Calu3 (cell line): ENCODE results near the gene IGIP. TPM values are rescaled to one million over a fixed set of nuclear protein-coding genes. Genes with fewer than 3 reads are reported as not detected.
A peak's percentile ranks its signal among the peaks of the same experiment; 100 is the strongest.

Experiments
- BruUV-seq: library from RNA; stranded (reverse); fragments of 400-500 nt; replicated peaks from 2 replicates; lab custom pipeline; 2021; lab: Mats Ljungman, UMichigan
- CTCF ChIA-PET: fragments of 300-600 bp; sonication (Branson Sonifier 250); formaldehyde crosslinking; loops from one replicate; lab custom pipeline; 2022; ENCODE audit warnings: antibody characterized with exemption; lab: Charles Lee
- DNase-seq: peaks from one replicate; pipeline ENCODE4 v3.0.0; 2022
- H3K27ac Mint-ChIP-seq: one replicate; pipeline ENCODE4 v1.8.0; 2022; ENCODE audit warnings: mixed read lengths; ENCODE audit not compliant: unreplicated experiment
- H3K27me3 Mint-ChIP-seq: one replicate; pipeline ENCODE4 v1.8.0; 2022; ENCODE audit warnings: mixed read lengths; ENCODE audit not compliant: unreplicated experiment
- H3K36me3 Mint-ChIP-seq: one replicate; pipeline ENCODE4 v1.8.0; 2022; ENCODE audit warnings: mild to moderate bottlenecking, moderate library complexity, mixed read lengths; ENCODE audit not compliant: insufficient read depth, unreplicated experiment
- H3K4me1 Mint-ChIP-seq: one replicate; pipeline ENCODE4 v1.8.0; 2022; ENCODE audit warnings: mild to moderate bottlenecking, low read depth, mixed read lengths; ENCODE audit not compliant: unreplicated experiment
- H3K4me3 Mint-ChIP-seq: one replicate; pipeline ENCODE4 v1.8.0; 2022; ENCODE audit warnings: mild to moderate bottlenecking, low read depth, moderate library complexity, mixed read lengths; ENCODE audit not compliant: unreplicated experiment
- H3K9me3 Mint-ChIP-seq: one replicate; pipeline ENCODE4 v1.8.0; 2022; ENCODE audit warnings: low read depth, mixed read lengths; ENCODE audit not compliant: unreplicated experiment
- CTCF ChIP-seq: fragments of 200-600 bp; IDR thresholded peaks from one replicate; pipeline ENCODE4 v1.8.0; 2022; ENCODE audit warnings: antibody characterized with exemption; ENCODE audit not compliant: unreplicated experiment
- intact Hi-C: fragments of 100-400 bp; cut with micrococcal nuclease; formaldehyde crosslinking; loops from one replicate; pipeline ENCODE4 v1.10.0; 2022; ENCODE audit not compliant: unreplicated experiment
- total RNA-seq: library from RNA; stranded (reverse); gene quantifications from 2 replicates; pipeline ENCODE4 v1.2.3, GENCODE V29; 2022

IGIP gene
- total RNA-seq, 1 experiment from 2014 or later, result 6.2 TPM

- intact Hi-C loops, result no loop called here
- H3K27ac Mint-ChIP-seq, result peak overlapping the region; percentile 63
Observed at GRCh38 chr5:140114341-140115185, 11.2 kb upstream of the IGIP start.

GRCh38 chr5:140115186-140115500, 10.6 kb upstream of the IGIP start:
- Mint-ChIP-seq H3K9me3 (no peaks in the 10 kb centered on the region), H3K36me3 (peaks cover 27% of the 10 kb centered on the region), H3K4me1 (peaks cover 53% of the 10 kb centered on the region), H3K27me3 (peaks cover 36% of the 10 kb centered on the region), H3K27ac (peak overlapping the region; percentile 38), H3K4me3 (peak overlapping the region; percentile 86)
- no peak for TF ChIP-seq CTCF
- no TSS peak for BruUV-seq
- DNase-seq, result no peak
- intact Hi-C loops, result no loop called here
- CTCF ChIA-PET, result interaction anchor here (1.1 to 1.5 kb wide), 6 partner anchors 9 to 31 kb away, joined by 3 to 4 read pairs (median 4); no protein-coding TSS in a partner anchor

More at GRCh38 chr5:140114341-140115185, 11.2 kb upstream of the IGIP start:
- H3K36me3 Mint-ChIP-seq, result peaks cover 27% of the 10 kb centered on the region
- CTCF ChIA-PET, result interaction anchor here (1.1 to 1.5 kb wide), 6 partner anchors 9 to 31 kb away, joined by 3 to 4 read pairs (median 4); no protein-coding TSS in a partner anchor
- H3K27me3 Mint-ChIP-seq, result peaks cover 41% of the 10 kb centered on the region
- peak overlapping the region; percentile 86 for H3K4me3 Mint-ChIP-seq
- no peaks in the 10 kb centered on the region for H3K9me3 Mint-ChIP-seq
- DNase-seq, result peak; percentile 61
- no peak for TF ChIP-seq CTCF
- H3K4me1 Mint-ChIP-seq, result peaks cover 56% of the 10 kb centered on the region
- no TSS peak for BruUV-seq

- Mint-ChIP-seq H3K27ac (no peak overlapping the region), H3K27me3 (peaks cover 20% of the 10 kb centered on the region), H3K4me1 (peaks cover 50% of the 10 kb centered on the region), H3K4me3 (no peak overlapping the region), H3K9me3 (no peaks in the 10 kb centered on the region), H3K36me3 (peaks cover 27% of the 10 kb centered on the region)
- no peak for TF ChIP-seq CTCF
- DNase-seq, result no peak
- CTCF ChIA-PET, result interaction anchor here (0.6 to 1.2 kb wide), 4 partner anchors 9 to 285 kb away, joined by 3 to 8 read pairs (median 4); no protein-coding TSS in a partner anchor
- no TSS peak for BruUV-seq
- intact Hi-C loops, result no loop called here
Observed at GRCh38 chr5:140116716-140117115, 9.0 kb upstream of the IGIP start.

- no peak overlapping the region for H3K27ac Mint-ChIP-seq
- H3K4me1 Mint-ChIP-seq, result peaks cover 45% of the 10 kb centered on the region
- BruUV-seq, result no TSS peak
- intact Hi-C loops, result no loop called here
- H3K36me3 Mint-ChIP-seq, result peaks cover 27% of the 10 kb centered on the region
- no peak for DNase-seq
- no peak overlapping the region for H3K4me3 Mint-ChIP-seq
- no peaks in the 10 kb centered on the region for H3K9me3 Mint-ChIP-seq
- TF ChIP-seq CTCF, result no peak
- H3K27me3 Mint-ChIP-seq, result peaks cover 12% of the 10 kb centered on the region
- CTCF ChIA-PET, result interaction anchor here (0.6 to 1.3 kb wide), 2 partner anchors 9 to 186 kb away, joined by 3 to 4 read pairs; no protein-coding TSS in a partner anchor
Observed at GRCh38 chr5:140117523-140117922, 8.2 kb upstream of the IGIP start.
